ENCODE data around the gene CCDC57.
"Not testable (repeated sequence)": the region's sequence is repeated elsewhere in the genome, so short reads cannot be mapped to it uniquely, and the experiment has no call there.

The CCDC57 gene

GRCh38 chr17:82195675-82196672 is 16.7 kb downstream of the CCDC57 start:
- no peak for TF ChIP-seq CTCF (IDR thresholded peaks at IDR 0.05; ENCODE audit: low read depth, low read length, missing control alignments)
- DNase-seq (ENCODE audit: low read depth), result no peak
- no peak overlapping the region for H3K4me3 ChIP-seq (ENCODE audit: low read depth, low read length)

GRCh38 chr17:82194765-82195164 is 17.9 kb downstream of the CCDC57 start:
- H3K4me3 ChIP-seq (ENCODE audit: low read depth, low read length), result no peak overlapping the region
- no peak for TF ChIP-seq CTCF (IDR thresholded peaks at IDR 0.05; ENCODE audit: low read depth, low read length, missing control alignments)
- DNase-seq (ENCODE audit: low read depth), result no peak

GRCh38 chr17:82193520-82194220 is 19.0 kb downstream of the CCDC57 start:
- H3K4me3 ChIP-seq (ENCODE audit: low read depth, low read length), result no peak overlapping the region
- no peak for DNase-seq (ENCODE audit: low read depth)
- TF ChIP-seq CTCF (IDR thresholded peaks at IDR 0.05; ENCODE audit: low read depth, low read length, missing control alignments), result no peak

GRCh38 chr17:82193050-82193449 is 19.6 kb downstream of the CCDC57 start:
- DNase-seq (ENCODE audit: low read depth); H3K4me3 ChIP-seq (ENCODE audit: low read depth, low read length): not testable (repeated sequence)

GRCh38 chr17:82188001-82188961 is 24.4 kb downstream of the CCDC57 start:
- no peak overlapping the region for H3K4me3 ChIP-seq (ENCODE audit: low read depth, low read length)
- no peak for TF ChIP-seq CTCF (IDR thresholded peaks at IDR 0.05; ENCODE audit: low read depth, low read length, missing control alignments)
- no peak for DNase-seq (ENCODE audit: low read depth)

- DNase-seq (ENCODE audit: low read depth), result no peak
- H3K4me3 ChIP-seq (ENCODE audit: low read depth, low read length), result no peak overlapping the region
- no peak for TF ChIP-seq CTCF (IDR thresholded peaks at IDR 0.05; ENCODE audit: low read depth, low read length, missing control alignments)
Measured at GRCh38 chr17:82187500-82187899, 25.1 kb downstream of the CCDC57 start.

All from GM12864 (cell line).